Heart left ventricle (tissue), 13 donors: ENCODE measurements around the gene TSPAN6.

Experiments used
- CTCF ChIP-seq, 12 donors: fragments of 200-600 bp; sonication (generic) in 4 of 12; IDR thresholded peaks; one replicate each; pipeline versions ENCODE4 v1.5.0 to v1.8.0; 2018 to 2022; ENCODE audit warnings: antibody characterized with exemption in 12 of 12, mild to moderate bottlenecking in 5 of 12
- POLR2A ChIP-seq, 2 donors: fragments of 450-650 bp; IDR thresholded peaks; one replicate each; pipeline ENCODE4 v1.6.1; 2017; ENCODE audit warnings: antibody characterized with exemption in 2 of 2, mild to moderate bottlenecking in 2 of 2, moderate library complexity in 2 of 2
- donor health status: ischemic (EF 13 %, LVEDD 7.1; RV severe dilation, severe dysfunction).
- donor health status: DM: no; HTN: yes; CAD: no.
- donor health status: DM: no; HTN: no; CAD: no.
- donor health status: ischemic (EF 25% LVEDD 6.9; RV normal size, moderate dysfunction).
- donor health status: ischemic (EF 25% LVEDD 5.7; RV mildly dilated, moderate dysfunction).
- donor health status: ischemic (EF 35%, LVEDD 5.7; RV mildly dilated, moderate dysfunction).
- donor health status: nonischemic (EF 11% LVEDD 7.7; RV severe dilation, severe dysfunction).
- donor health status: DM: yes; HTN: yes; CAD: no.
- donor health status: PGD.
- donor health status: ischemic (EF 29% LVEDD 5.4; RV normal size, mild dysfunction).
- donor health status: nonischemic (EF 23%, LVEDD 6.1; RV moderate dilation, normal function).

GRCh38 chrX:100672966-100673365 is 36.4 kb upstream of the TSPAN6 start:
- no peak for TF ChIP-seq POLR2A (IDR thresholded peaks at IDR 0.05)
- no peak for TF ChIP-seq CTCF (IDR thresholded peaks at IDR 0.05)
